Adrenal gland (tissue), 5 donors: ENCODE results near the gene MAP3K20.

Source experiments
- CTCF ChIP-seq, 6 experiments: fragments of 450-650 bp in 4 of 6; fragments of 200-600 bp in 2 of 6; sonication (generic) in 1 of 6; IDR thresholded peaks; 1 replicate in 5 of 6; 2 replicates in 1 of 6; pipeline versions ENCODE4 v1.5.1 to v1.8.0; 2016 to 2021; ENCODE audit warnings: antibody characterized with exemption in 6 of 6, mild to moderate bottlenecking in 2 of 6, moderate library complexity in 1 of 6
- POLR2A ChIP-seq, 2 donors: fragments of 450-650 bp; IDR thresholded peaks; one replicate each; pipeline ENCODE4 v1.6.1; 2017; ENCODE audit warnings: antibody characterized with exemption in 2 of 2, mild to moderate bottlenecking in 2 of 2, moderate library complexity in 1 of 2
- donor health status: DM: no; HTN: no; CAD: no.

DNA sequence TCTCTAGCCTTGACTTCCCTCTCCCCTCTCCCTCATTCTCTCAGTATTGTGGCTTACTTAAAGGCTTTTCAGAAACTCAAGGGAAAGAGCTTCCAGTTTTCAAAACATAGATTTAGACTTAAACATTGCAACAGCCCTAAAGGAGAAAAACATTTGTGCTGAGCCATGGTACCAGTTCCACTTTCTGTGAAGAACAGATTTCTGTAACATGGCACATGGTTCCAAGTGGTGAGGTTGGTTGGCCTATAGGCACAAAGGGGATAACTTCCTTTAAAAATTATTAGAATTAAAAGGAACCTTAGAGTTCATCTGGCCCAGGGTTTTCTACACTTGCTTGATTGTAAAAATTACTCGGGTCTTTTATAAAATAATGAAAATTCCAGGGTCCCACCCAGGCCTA is 140.4 kb downstream of the MAP3K20 start:
- TF ChIP-seq CTCF (IDR thresholded peaks at IDR 0.05) (no peak), POLR2A (IDR thresholded peaks at IDR 0.05) (no peak)
